HEK293T (cell line): ENCODE measurements around the gene TSGA10IP.

Experiments used
- BHLHE40 ChIP-seq: fragments of 450-650 bp; IDR thresholded peaks from 2 replicates; pipeline ENCODE4 v1.6.1; 2016; ENCODE audit warnings: mild to moderate bottlenecking, moderate library complexity, borderline replicate concordance
- CTBP1 ChIP-seq: fragments of 450-650 bp; IDR thresholded peaks from 2 replicates; pipeline ENCODE4 v1.6.1; 2016; ENCODE audit warnings: borderline replicate concordance
- FOXA1 ChIP-seq: fragments of 450-650 bp; IDR thresholded peaks from 2 replicates; pipeline ENCODE4 v1.6.1; 2016; ENCODE audit warnings: mild to moderate bottlenecking
- FOXK2 ChIP-seq: fragments of 450-650 bp; IDR thresholded peaks from 2 replicates; pipeline ENCODE4 v1.6.1; 2016; ENCODE audit warnings: mild to moderate bottlenecking
- FOXM1 ChIP-seq: fragments of 450-650 bp; IDR thresholded peaks from 2 replicates; pipeline ENCODE4 v1.6.1; 2017; ENCODE audit warnings: mild to moderate bottlenecking, borderline replicate concordance
- NFRKB ChIP-seq: fragments of 450-650 bp; IDR thresholded peaks from 2 replicates; pipeline ENCODE4 v1.6.1; 2016; ENCODE audit warnings: mild to moderate bottlenecking, moderate library complexity
- SP1 ChIP-seq: fragments of 450-650 bp; IDR thresholded peaks from 2 replicates; pipeline ENCODE4 v1.6.1; 2017
- ZNF384 ChIP-seq: fragments of 450-650 bp; IDR thresholded peaks from 2 replicates; pipeline ENCODE4 v1.6.1; 2016

- TF ChIP-seq CTBP1 (no peak), ZNF384 (no peak), NFRKB (no peak), FOXK2 (no peak), SP1 (no peak), BHLHE40 (no peak), FOXM1 (no peak), FOXA1 (no peak)
Observed at GRCh38 chr11:65907878-65908277, 37.4 kb upstream of the TSGA10IP start.
